SK-MEL-5 (cell line): ENCODE results near the gene IFT122. TPM values are rescaled to one million over a fixed set of nuclear protein-coding genes. Genes with fewer than 3 reads are reported as not detected.

ENCODE experiments used
- DNase-seq: peaks from one replicate; pipeline ENCODE4 v3.0.0-alpha.2; 2016; ENCODE audit warnings: low read depth, low spot score
- in situ Hi-C: cut with HindIII; loops from 2 replicates; pipeline ENCODE4 v1.10.0; 2016; ENCODE audit warnings: low sequenced_read_pairs, high pct_unique_total_duplicates, low pct_unique_long_range_greater_than_20kb
- small RNA-seq, 2 experiments: library from RNA; depleted of rRNA; stranded (forward); fragments of <200 nt; gene quantifications; one replicate each; pipeline ENCODE3, GENCODE V24; 2014
- total RNA-seq: library from RNA; depleted of rRNA; stranded (reverse); fragments of >200 nt; shearing (Covaris generic); gene quantifications from 2 replicates; pipeline ENCODE4 v1.2.3, GENCODE V29; 2014; rRNA removed

IFT122 gene
- total RNA-seq, 1 experiment from 2014 or later, result 8.6 TPM

- in situ Hi-C loops, result no loop called here
- no peak for DNase-seq
These were observed 125.1 kb downstream of the IFT122 start for GRCh38 chr3:129564981-129565644.

GRCh38 chr3:129565902-129566301 is 125.9 kb downstream of the IFT122 start:
- in situ Hi-C loops, result no loop called here
- no peak for DNase-seq

GRCh38 chr3:129567176-129567705 is 127.2 kb downstream of the IFT122 start:
- in situ Hi-C loops, result no loop called here

DNA sequence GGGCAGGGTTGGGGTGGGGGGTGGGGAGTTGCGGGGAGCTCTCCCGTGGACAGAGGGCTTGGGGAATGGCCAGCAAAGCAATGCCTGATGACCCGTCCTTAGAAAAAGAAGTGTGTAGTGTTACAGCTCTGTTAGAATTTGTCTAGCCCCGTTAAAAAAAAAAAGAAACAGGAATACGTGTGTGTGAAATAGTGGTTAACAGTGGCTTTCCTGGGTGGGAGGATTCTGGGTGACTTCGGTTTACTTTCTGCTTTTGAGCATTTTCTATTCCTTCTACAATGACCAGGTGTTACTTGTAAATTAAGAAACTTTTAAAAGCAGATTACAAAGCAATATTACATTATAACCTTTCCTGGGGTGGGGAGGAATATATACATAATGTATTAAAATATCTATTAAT is 127.9 kb downstream of the IFT122 start:
- DNase-seq, result no peak
- in situ Hi-C loops, result no loop called here

More at GRCh38 chr3:129567176-129567705, 127.2 kb downstream of the IFT122 start:
- no peak for DNase-seq

- in situ Hi-C loops, result no loop called here
- DNase-seq, result no peak
These were observed 129.8 kb downstream of the IFT122 start for GRCh38 chr3:129569856-129570255.

Small RNA genes within 50 kb of the gene (small RNA-seq; reads per million reads assigned to genes)
- gene SNORA7B, result 4.0 to 73.2 reads per million in 2 experiments

Other genes with a start within 250 kb of the IFT122 start
- 205 and 216 TPM in 2 replicates for gene COPG1, start 190.6 kb upstream of the IFT122 start, total RNA-seq
- gene HMCES, start 161.4 kb upstream of the IFT122 start, total RNA-seq, result 20.5 and 26.6 TPM in 2 replicates
- 0.08 TPM in 1 of 2 replicates, not detected in the other for gene EFCAB12, start 11.6 kb upstream of the IFT122 start, total RNA-seq
- 16.2 and 18.5 TPM in 2 replicates for gene MBD4, start 276 bp upstream of the IFT122 start, total RNA-seq
- not detected in 2 replicates for gene RHO, start 88.4 kb downstream of the IFT122 start, total RNA-seq
- gene H1-8, start 103.0 kb downstream of the IFT122 start, total RNA-seq, result not detected in 2 replicates
- gene PLXND1, start 166.5 kb downstream of the IFT122 start, total RNA-seq, result 17.6 and 21.8 TPM in 2 replicates